GM21526 (cell line): ENCODE data around the gene NLGN1.

Source experiments
- ATAC-seq: cut with Tn5 transposase; IDR thresholded peaks from one replicate; pipeline ENCODE4 v1.9.1; 2021; ENCODE audit warnings: moderate library complexity; ENCODE audit not compliant: unreplicated experiment, low FRiP score

The NLGN1 gene

DNA sequence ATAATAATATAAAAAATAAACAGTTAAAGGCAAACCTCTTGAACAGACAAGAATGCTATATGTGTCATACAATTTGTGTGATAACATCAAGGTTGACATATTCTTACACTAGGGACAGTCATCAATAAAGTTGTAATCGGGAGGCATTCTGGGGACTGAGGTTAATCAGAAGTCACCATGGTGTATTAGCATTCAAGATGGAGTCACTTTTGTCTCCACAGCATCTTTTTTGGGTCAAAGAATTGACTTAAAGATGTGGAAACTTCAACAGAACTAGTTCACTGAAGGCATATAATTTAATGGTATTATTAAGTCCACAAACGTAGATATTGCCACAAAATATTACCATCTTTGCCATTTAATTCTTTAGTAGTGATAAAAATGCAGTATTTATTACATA is 836.0 kb downstream of the NLGN1 start:
- no peak for ATAC-seq

- ATAC-seq: no peak
Observed at GRCh38 chr3:174242311-174243041, 844.9 kb downstream of the NLGN1 start.

DNA sequence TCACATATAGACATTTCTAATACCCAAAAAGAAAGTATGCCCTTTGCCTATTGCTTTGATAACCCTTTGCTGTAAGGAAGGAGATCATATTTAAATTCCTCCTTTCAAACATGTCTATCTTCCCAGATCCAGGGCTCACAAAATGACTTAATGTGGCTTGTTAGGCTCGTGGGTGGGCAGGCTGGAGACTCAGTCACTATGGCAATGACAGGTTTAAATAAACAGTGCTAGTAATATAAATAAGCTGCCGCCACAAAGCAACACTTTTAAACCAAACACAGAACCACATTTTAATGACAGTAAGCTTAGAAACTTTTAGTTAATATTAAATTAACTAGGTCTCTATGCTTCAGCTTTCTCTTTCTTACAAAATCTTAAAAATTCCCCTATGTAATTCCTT is 845.6 kb downstream of the NLGN1 start:
- ATAC-seq: no peak

DNA sequence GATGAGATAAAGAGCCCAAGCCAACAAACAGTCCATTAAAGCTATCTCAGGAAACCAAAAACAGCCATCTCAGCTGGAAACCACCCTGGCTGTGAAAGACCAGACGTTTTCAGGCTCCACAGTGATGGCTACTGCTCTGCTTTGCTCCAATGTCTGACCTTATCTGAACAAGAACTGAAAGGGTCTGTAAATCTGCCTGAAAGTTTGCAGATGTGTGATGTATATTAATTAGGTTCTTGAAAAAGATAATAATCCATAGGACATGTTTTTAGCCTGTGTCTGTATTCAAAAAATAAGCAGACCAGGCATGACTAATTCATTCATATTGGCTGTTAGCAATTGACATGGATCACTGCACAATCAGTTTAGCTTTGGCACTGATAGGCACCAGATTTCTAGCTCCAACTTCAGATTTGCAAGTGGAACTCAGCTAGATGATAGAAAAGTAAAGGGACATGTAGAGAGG is 850.2 kb downstream of the NLGN1 start:
- no peak for ATAC-seq

GRCh38 chr3:174251681-174252080 is 854.1 kb downstream of the NLGN1 start:
- no peak for ATAC-seq

- no peak for ATAC-seq
Observed at GRCh38 chr3:174253196-174253823, 855.8 kb downstream of the NLGN1 start.

DNA sequence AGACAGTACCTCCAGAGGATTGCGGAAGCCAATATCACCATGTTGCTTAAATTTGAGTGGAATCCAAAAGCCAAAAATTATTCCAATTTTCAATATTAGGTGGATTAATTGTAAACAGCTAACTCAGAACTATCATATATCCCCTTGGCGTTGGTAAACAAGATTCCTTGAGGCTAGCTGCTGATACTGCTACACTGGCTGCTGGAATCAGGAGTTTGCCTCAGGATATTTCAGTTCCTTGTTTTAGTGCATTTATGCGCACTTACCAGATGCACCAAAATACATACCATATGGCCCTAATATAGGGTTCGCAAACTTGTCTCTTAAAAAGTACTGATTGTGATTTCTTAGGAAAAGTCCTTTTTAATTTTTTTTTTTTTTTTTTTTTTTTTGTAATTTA is 856.4 kb downstream of the NLGN1 start:
- no peak for ATAC-seq

- no peak for ATAC-seq
Observed at GRCh38 chr3:174255454-174255853, 857.9 kb downstream of the NLGN1 start.

- ATAC-seq: no peak
Observed at GRCh38 chr3:174266476-174266875, 868.9 kb downstream of the NLGN1 start.

DNA sequence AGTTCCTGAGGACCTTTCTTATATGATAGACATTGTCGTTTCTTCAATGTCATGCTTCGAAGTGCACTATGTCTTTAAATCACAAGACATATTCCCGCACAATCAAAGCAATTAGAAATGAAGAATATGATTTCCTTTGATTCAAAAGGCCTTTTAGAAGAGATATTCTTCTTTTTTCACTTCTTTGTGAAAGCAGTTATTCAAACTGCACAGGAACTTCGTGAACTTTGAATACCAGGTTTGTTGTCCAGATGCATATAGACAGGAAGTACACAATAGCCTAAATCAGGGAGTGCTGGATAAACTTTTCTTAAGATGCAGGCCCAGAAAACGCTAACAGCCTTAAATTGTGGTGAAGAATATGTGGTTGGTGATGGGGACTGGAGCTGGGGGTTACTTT is 870.5 kb downstream of the NLGN1 start:
- ATAC-seq: no peak

GRCh38 chr3:174268586-174268985 is 871.0 kb downstream of the NLGN1 start:
- no peak for ATAC-seq

DNA sequence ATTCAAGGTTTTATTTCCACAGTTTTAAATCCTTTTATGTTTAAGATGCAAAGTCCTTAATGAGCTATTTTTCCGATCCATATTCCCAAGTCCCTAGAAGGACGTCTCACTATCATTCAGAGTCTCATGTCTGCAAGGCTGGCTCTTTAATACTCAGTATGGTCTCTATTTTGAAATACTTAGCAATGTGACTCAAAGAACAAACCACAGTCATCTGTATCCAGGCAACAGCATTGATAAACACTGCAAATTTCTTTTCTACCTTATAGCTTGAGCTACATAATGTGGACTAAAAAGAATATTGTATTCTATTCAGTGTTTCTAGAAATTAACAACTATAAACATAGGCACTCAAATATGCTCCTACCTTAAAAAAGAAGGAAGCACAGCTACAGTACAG is 873.3 kb downstream of the NLGN1 start:
- no peak for ATAC-seq

DNA sequence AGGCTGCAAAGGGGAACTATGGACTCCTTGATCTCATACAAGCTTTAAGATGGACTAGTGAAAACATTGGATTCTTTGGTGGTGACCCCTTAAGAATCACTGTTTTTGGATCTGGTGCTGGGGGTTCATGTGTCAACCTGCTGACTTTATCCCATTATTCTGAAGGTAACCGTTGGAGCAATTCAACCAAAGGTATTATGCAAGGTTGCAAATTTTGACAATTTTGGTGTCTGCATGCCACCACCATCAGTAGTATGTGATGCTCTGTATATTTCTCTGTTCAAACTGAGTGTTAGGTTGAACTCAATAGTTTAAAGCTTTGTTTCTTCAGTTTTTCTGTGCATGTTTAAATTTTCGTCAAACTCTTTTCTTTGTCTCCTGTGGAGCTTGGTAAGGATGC is 877.8 kb downstream of the NLGN1 start:
- ATAC-seq: no peak

GRCh38 chr3:174276826-174277225 is 879.3 kb downstream of the NLGN1 start:
- ATAC-seq: no peak

GRCh38 chr3:174278094-174278493 is 880.5 kb downstream of the NLGN1 start:
- no peak for ATAC-seq

DNA sequence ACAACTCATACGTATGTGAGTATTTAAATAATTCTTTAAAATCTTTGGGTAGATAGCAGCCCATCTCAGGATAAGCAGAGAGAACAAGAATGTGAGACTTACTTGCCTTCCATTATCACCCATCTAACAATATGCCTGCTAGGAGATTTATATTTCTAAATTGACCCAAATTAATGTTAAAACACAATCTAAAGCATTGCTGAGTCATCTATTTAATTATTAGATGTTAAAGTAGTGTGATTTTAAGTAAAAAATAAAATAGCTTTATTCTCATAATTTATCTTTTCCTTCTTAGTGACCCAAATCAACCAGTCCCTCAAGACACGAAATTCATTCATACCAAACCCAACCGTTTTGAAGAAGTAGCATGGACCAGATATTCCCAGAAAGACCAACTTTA is 882.6 kb downstream of the NLGN1 start:
- no peak for ATAC-seq

- ATAC-seq: no peak
Observed at GRCh38 chr3:174285242-174285864, 887.8 kb downstream of the NLGN1 start.

DNA sequence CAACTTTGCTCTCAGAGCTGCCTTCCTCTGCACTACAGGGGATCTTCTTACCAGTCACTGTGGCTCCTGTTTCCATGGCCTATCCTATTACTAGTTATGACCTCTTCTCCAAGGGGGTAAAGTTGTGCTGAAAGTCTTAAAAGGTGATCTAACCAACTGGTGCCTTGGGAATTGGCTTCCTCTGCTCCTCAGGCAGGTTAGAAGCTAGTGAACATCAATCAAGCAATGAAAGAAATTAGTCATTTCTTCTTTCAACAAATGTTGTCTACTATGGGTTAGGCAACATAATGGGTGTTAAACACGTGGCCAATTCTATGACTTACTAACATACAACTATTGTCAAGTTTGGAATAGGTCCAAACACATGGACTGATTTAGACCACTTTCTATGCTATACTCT is 890.2 kb downstream of the NLGN1 start:
- ATAC-seq: no peak

DNA sequence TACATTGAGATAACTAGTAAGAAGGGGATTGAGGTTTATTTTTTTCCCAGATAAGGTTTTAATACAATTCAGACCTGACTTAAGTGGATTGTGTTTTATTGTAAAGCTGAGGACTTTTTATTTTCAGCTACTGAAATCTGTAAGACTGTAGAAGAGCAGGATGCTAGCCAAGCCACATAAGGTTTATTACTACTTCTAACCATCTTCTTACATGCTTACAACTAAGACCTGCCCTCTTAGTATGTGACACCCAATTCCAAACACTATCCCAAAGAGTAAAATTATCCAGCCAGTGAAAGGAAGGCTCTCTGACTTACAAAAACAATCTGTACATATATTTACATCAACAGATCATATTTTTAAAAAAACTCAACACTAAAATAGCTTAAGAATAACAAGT is 897.1 kb downstream of the NLGN1 start:
- ATAC-seq: no peak

GRCh38 chr3:174295306-174296092 is 898.0 kb downstream of the NLGN1 start:
- no peak for ATAC-seq

GRCh38 chr3:174302746-174303315 is 905.3 kb downstream of the NLGN1 start:
- ATAC-seq: no peak
